Kidney epithelial cell (primary cell): ENCODE results near the gene OLFML2B. TPM values are rescaled to one million over a fixed set of nuclear protein-coding genes. Genes with fewer than 3 reads are reported as not detected.

Experiments used
- DNase-seq: peaks from one replicate; pipeline ENCODE4 v3.0.0-alpha.2; 2010; ENCODE audit warnings: low read depth
- H3K27me3 ChIP-seq: 2 replicates; pipeline ENCODE4 v1.6.0; 2011; ENCODE audit warnings: low read length; ENCODE audit not compliant: control insufficient read depth, insufficient read depth
- H3K36me3 ChIP-seq: 2 replicates; pipeline ENCODE4 v1.5.1; 2011; ENCODE audit warnings: low read length; ENCODE audit not compliant: control insufficient read depth, insufficient read depth
- H3K4me3 ChIP-seq: 2 replicates; pipeline ENCODE4 v1.5.1; 2011; ENCODE audit warnings: low read depth, mild to moderate bottlenecking, control low read depth, low read length
- total RNA-seq: library from RNA; depleted of rRNA; stranded (reverse); fragments of >200 nt; gene quantifications from 2 replicates; pipeline ENCODE4 v1.2.3, GENCODE V29; 2015
- TF ChIP-seq, protein P1 (sequence below): IDR thresholded peaks from 2 replicates; pipeline ENCODE4 v1.5.1; 2011; ENCODE audit warnings: mild to moderate bottlenecking, moderate library complexity, low read length, control low read depth, inconsistent platforms; ENCODE audit not compliant: insufficient read depth, poor library complexity, severe bottlenecking

OLFML2B gene
- total RNA-seq, 1 donor from 2014 or later, result 3.1 TPM

DNA sequence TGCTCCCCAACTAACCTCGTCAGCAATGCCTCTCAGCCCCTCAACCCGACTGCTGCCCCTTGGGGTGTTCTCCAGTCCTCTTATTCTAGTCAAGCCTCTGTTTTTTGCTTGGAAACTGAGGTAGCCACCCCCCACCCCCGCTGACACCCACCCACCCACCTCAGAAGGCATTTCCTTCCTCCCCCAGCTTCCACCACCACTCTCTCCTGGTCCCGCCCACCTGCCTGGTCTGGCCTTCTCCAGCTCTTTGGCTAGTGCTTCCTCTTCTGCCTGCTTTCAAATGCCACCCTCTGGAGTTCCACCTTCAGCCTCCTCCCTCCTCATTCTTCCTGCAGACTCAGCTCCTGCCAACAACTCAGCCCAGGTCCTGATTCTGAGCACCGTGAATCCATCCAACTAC lies 35.3 kb downstream of the OLFML2B start:
- H3K4me3 ChIP-seq, result no peak overlapping the region
- H3K36me3 ChIP-seq, result no peaks in the 10 kb centered on the region
- TF ChIP-seq, protein P1, sequence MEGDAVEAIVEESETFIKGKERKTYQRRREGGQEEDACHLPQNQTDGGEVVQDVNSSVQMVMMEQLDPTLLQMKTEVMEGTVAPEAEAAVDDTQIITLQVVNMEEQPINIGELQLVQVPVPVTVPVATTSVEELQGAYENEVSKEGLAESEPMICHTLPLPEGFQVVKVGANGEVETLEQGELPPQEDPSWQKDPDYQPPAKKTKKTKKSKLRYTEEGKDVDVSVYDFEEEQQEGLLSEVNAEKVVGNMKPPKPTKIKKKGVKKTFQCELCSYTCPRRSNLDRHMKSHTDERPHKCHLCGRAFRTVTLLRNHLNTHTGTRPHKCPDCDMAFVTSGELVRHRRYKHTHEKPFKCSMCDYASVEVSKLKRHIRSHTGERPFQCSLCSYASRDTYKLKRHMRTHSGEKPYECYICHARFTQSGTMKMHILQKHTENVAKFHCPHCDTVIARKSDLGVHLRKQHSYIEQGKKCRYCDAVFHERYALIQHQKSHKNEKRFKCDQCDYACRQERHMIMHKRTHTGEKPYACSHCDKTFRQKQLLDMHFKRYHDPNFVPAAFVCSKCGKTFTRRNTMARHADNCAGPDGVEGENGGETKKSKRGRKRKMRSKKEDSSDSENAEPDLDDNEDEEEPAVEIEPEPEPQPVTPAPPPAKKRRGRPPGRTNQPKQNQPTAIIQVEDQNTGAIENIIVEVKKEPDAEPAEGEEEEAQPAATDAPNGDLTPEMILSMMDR, result no peak
- DNase-seq, result no peak
- H3K27me3 ChIP-seq, result no peaks in the 10 kb centered on the region

- DNase-seq, result no peak
- TF ChIP-seq, protein P1, result no peak
- H3K27me3 ChIP-seq, result no peaks in the 10 kb centered on the region
- no peaks in the 10 kb centered on the region for H3K36me3 ChIP-seq
- H3K4me3 ChIP-seq, result no peak overlapping the region
Measured at GRCh38 chr1:161987872-161988271, 35.8 kb downstream of the OLFML2B start.

- TF ChIP-seq, protein P1, result no peak
- DNase-seq, result no peak
- Histone ChIP-seq H3K27me3 (no peaks in the 10 kb centered on the region), H3K36me3 (no peaks in the 10 kb centered on the region), H3K4me3 (no peak overlapping the region)
Measured at GRCh38 chr1:161987303-161987702, 36.4 kb downstream of the OLFML2B start.

DNA sequence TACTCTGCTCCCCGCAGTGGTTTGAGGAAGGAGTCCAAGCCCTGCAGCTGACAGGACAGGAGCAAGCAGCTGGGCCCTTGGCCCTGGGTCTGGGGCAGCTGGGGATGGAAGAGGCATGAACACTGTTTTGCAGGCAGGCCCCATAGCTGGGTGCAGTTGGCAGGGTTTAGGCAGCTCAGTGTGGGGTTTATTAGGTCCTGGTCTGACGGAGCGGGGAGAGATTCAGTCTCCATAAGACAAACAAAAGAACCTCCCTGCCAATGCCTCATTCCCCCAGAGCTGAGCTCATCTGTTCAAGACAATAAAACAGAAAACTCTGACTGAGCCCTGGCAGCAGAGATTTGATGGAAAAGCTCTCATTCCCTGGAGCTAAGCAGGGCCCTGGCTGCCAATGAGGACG lies 37.3 kb downstream of the OLFML2B start:
- no peak overlapping the region for H3K4me3 ChIP-seq
- no peaks in the 10 kb centered on the region for H3K36me3 ChIP-seq
- TF ChIP-seq, protein P1, result no peak
- no peak for DNase-seq
- no peaks in the 10 kb centered on the region for H3K27me3 ChIP-seq

DNA sequence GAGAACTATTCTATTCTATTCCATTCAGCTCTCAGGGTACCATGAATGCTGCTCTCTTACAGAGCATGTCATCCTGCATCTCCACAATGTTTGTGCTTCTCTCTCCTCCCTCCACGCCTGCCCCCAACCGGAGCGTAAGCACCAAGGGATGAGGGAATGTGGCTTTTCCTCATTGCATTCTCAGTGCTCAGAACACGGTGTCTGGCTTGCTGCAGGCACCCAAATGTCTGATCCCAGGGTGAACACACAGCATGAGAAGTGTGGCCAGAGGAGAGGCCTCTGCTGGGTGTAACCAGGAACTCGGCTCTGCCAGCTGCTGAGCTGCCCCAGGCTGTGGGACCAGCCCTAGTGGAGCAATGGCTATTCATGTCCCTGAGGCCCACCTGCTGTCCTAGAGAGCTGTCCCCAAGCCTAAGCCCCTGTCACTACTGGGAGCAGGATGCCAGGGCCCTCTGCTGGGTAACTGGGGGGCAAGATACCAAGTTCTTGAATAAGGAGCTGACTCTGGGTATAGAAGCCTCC lies 38.3 kb downstream of the OLFML2B start:
- Histone ChIP-seq H3K27me3 (no peaks in the 10 kb centered on the region), H3K36me3 (no peaks in the 10 kb centered on the region), H3K4me3 (no peak overlapping the region)
- no peak for DNase-seq
- TF ChIP-seq, protein P1, result no peak

DNA sequence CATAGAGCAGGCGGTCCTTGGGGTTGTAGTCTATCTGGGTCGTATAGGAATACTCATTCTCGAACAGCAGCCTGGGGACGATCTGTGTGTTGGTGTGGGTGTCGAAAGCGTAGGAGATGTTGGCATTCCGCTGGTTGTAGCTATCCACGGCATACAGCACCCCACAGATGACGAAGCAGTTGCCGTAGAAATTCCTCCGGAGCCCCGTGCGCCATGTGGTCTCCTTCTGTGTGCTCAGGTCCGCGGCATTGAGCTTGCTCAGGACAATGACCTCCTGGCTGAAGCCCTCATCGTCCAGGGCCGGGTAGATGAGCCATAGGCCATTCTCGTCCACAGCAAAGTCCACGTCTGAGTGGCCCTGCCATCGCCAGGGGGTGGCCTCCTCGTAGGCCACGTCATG lies 39.9 kb downstream of the OLFML2B start:
- DNase-seq, result no peak
- H3K4me3 ChIP-seq, result no peak overlapping the region
- H3K27me3 ChIP-seq, result no peaks in the 10 kb centered on the region
- TF ChIP-seq, protein P1, result no peak
- no peaks in the 10 kb centered on the region for H3K36me3 ChIP-seq
